ENCODE data around the gene TCF7L2. TPM values are rescaled to one million over a fixed set of nuclear protein-coding genes. Genes with fewer than 3 reads are reported as not detected.

Gene TCF7L2
- total RNA-seq, 1 experiment from 2014 or later: 14.8 TPM

DNA sequence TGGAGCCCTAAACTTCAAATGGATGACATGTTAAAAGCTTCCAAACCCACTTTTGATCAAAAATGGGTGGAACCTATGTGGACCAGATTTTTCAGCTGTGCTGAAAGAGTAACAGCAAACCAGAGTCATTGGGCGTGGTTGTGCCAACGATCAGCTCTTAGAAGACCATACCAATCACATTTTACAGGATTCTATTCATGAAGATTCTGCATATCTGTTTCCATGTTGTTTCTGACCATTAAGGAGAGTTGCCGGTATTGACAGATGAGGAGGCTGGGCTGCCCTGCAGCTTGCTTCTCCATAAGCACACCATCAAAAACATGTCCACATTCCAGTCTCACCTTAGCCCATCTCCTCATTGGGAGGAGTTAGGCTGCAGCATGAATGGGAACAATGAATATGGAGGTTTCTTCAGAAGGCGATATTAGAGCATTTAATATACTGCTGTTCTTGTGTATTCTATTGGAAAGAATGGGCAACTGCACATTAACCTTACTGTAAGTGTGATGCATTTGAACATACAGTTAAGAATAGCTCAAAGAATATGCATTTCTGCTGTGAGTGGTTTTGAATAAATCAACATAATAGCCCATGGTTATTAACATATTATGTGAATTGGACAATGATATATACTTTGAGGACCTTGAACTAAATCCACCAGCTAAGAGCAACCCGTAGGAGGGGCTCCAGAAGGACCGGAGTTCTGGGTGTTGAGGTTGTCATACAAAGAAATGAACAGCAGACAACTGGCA is 116.7 kb downstream of the TCF7L2 start:
- no peak overlapping the region for H2AFZ ChIP-seq
- no peaks in the 10 kb centered on the region for H3K36me3 ChIP-seq (ENCODE audit: low read depth)
- TF ChIP-seq, protein P1, sequence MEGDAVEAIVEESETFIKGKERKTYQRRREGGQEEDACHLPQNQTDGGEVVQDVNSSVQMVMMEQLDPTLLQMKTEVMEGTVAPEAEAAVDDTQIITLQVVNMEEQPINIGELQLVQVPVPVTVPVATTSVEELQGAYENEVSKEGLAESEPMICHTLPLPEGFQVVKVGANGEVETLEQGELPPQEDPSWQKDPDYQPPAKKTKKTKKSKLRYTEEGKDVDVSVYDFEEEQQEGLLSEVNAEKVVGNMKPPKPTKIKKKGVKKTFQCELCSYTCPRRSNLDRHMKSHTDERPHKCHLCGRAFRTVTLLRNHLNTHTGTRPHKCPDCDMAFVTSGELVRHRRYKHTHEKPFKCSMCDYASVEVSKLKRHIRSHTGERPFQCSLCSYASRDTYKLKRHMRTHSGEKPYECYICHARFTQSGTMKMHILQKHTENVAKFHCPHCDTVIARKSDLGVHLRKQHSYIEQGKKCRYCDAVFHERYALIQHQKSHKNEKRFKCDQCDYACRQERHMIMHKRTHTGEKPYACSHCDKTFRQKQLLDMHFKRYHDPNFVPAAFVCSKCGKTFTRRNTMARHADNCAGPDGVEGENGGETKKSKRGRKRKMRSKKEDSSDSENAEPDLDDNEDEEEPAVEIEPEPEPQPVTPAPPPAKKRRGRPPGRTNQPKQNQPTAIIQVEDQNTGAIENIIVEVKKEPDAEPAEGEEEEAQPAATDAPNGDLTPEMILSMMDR (conservative IDR thresholded peaks at IDR 0.05): no peak
- no peak for TF ChIP-seq EZH2 (IDR thresholded peaks at IDR 0.05; ENCODE audit: low read depth)
- H3K4me3 ChIP-seq: no peak overlapping the region
- no TSS peak for BruUV-seq (replicated peaks)
- H3K27me3 ChIP-seq (ENCODE audit: insufficient read depth, low read depth): no peaks in the 10 kb centered on the region
- H3K4me2 ChIP-seq: no peak overlapping the region
- H3K27ac ChIP-seq: no peak overlapping the region
- POLR2A ChIA-PET (ENCODE audit: unreplicated experiment): no interaction called here
- H3F3A ChIP-seq (ENCODE audit: insufficient read depth, low read depth): no peaks in the 10 kb centered on the region; the same call in none of the 2 replicates
- H4K20me1 ChIP-seq (ENCODE audit: insufficient read depth): no peaks in the 10 kb centered on the region
- no peaks in the 10 kb centered on the region for H3K79me2 ChIP-seq (ENCODE audit: low read depth)
- CTCF ChIA-PET: no interaction called here
- H3K9me2 ChIP-seq (ENCODE audit: insufficient read depth): no peaks in the 10 kb centered on the region
- no peak for DNase-seq
- no peaks in the 10 kb centered on the region for H3K9me3 ChIP-seq (ENCODE audit: insufficient read depth, low read depth)
- no peaks in the 10 kb centered on the region; the same call in 1 of the 2 replicates for H3K4me1 ChIP-seq (replicated peaks; ENCODE audit: insufficient read depth)
- intact Hi-C loops (cut with micrococcal nuclease; ENCODE audit: unreplicated experiment): no loop called here

GRCh38 chr10:113067501-113067900 is 117.5 kb downstream of the TCF7L2 start:
- Histone ChIP-seq H2AFZ (no peak overlapping the region), H3K27ac (no peak overlapping the region), H3K36me3 (ENCODE audit: low read depth) (no peaks in the 10 kb centered on the region), H3K9me2 (ENCODE audit: insufficient read depth) (no peaks in the 10 kb centered on the region), H3K79me2 (ENCODE audit: low read depth) (0 out of 2 replicates have a peak, but pooled peaks cover 2% of the 10 kb centered on the region), H3K9me3 (ENCODE audit: insufficient read depth, low read depth) (no peaks in the 10 kb centered on the region), H3K4me2 (no peak overlapping the region), H3K27me3 (ENCODE audit: insufficient read depth, low read depth) (no peaks in the 10 kb centered on the region), H4K20me1 (ENCODE audit: insufficient read depth) (no peaks in the 10 kb centered on the region), H3K4me3 (no peak overlapping the region), H3K4me1 (replicated peaks; ENCODE audit: insufficient read depth) (peaks cover 2% of the 10 kb centered on the region), H3F3A (ENCODE audit: insufficient read depth, low read depth) (peaks cover 3% of the 10 kb centered on the region)
- no peak for TF ChIP-seq EZH2 (IDR thresholded peaks at IDR 0.05; ENCODE audit: low read depth)
- TF ChIP-seq, protein P1 (conservative IDR thresholded peaks at IDR 0.05): no peak
- ChIA-PET CTCF (no interaction called here), POLR2A (ENCODE audit: unreplicated experiment) (no interaction called here)
- no peak for DNase-seq
- no TSS peak for BruUV-seq (replicated peaks)
- intact Hi-C loops (cut with micrococcal nuclease; ENCODE audit: unreplicated experiment): no loop called here

- Histone ChIP-seq H2AFZ (no peak overlapping the region), H3K9me2 (ENCODE audit: insufficient read depth) (no peaks in the 10 kb centered on the region), H3K4me1 (replicated peaks; ENCODE audit: insufficient read depth) (peaks cover 11% of the 10 kb centered on the region), H4K20me1 (ENCODE audit: insufficient read depth) (no peaks in the 10 kb centered on the region), H3K4me3 (no peak overlapping the region), H3K27ac (no peak overlapping the region), H3K79me2 (ENCODE audit: low read depth) (0 out of 2 replicates have a peak, but pooled peaks cover 4% of the 10 kb centered on the region), H3F3A (ENCODE audit: insufficient read depth, low read depth) (peaks cover 11% of the 10 kb centered on the region), H3K4me2 (no peak overlapping the region), H3K36me3 (ENCODE audit: low read depth) (no peaks in the 10 kb centered on the region), H3K27me3 (ENCODE audit: insufficient read depth, low read depth) (no peaks in the 10 kb centered on the region), H3K9me3 (ENCODE audit: insufficient read depth, low read depth) (no peaks in the 10 kb centered on the region)
- ChIA-PET POLR2A (ENCODE audit: unreplicated experiment) (no interaction called here), CTCF (no interaction called here)
- TF ChIP-seq, protein P1 (conservative IDR thresholded peaks at IDR 0.05): no peak
- no peak for TF ChIP-seq EZH2 (IDR thresholded peaks at IDR 0.05; ENCODE audit: low read depth)
- BruUV-seq (replicated peaks): no TSS peak
- DNase-seq: no peak
- intact Hi-C loops (cut with micrococcal nuclease; ENCODE audit: unreplicated experiment): loop anchor here (2.0 kb wide), 1 partner anchor 116 kb away; no protein-coding TSS in a partner anchor
These were observed 118.3 kb downstream of the TCF7L2 start for GRCh38 chr10:113068178-113068890.
